Measurements from ENCODE around the gene SHLD2. TPM values are rescaled to one million over a fixed set of nuclear protein-coding genes. Genes with fewer than 3 reads are reported as not detected.

The SHLD2 gene
- total and polyA plus RNA-seq, 10 of the 15 experiments (the other 5 are each of a cell fraction or from before 2014, with no cell fraction given) = 24.5 to 45.3 (median 30.1) TPM

DNA sequence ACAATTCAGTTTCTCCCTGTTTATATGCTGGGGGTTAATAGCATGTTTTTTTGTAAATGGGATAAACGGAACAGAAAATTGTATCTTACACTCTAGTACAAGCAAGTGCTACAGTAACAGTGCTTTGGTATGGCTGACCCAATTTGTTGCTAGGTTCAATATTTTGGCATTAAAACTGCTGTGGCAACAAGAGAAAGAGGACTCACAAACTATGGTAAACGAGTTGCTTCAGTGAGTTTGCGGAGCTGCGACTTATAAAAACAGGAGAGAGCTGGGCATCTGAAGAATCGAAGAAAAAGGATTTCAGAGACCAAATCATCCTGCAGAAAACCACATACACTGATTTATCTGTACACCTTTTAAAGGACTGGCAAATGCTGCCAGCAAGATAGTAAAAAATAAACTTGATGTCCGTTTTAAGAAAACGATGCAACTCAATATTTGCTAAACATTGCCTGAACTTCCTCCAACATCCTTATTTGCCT, 2.6 kb upstream of the SHLD2 start (continued):
- no peak for TF ChIP-seq SMC3 (IDR thresholded peaks at IDR 0.05; ENCODE audit: borderline replicate concordance, low read length)
- no peak for TF ChIP-seq RBBP5 (conservative IDR thresholded peaks at IDR 0.05)
- no peak for TF ChIP-seq CHD2 (IDR thresholded peaks at IDR 0.05; ENCODE audit: borderline replicate concordance, low read depth, low read length)
- TF ChIP-seq, protein P1, sequence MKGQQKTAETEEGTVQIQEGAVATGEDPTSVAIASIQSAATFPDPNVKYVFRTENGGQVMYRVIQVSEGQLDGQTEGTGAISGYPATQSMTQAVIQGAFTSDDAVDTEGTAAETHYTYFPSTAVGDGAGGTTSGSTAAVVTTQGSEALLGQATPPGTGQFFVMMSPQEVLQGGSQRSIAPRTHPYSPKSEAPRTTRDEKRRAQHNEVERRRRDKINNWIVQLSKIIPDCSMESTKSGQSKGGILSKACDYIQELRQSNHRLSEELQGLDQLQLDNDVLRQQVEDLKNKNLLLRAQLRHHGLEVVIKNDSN (IDR thresholded peaks at IDR 0.05; ENCODE audit: borderline replicate concordance, extremely low read length, insufficient read depth, low read depth, low read length) = no peak

GRCh38 chr10:87092861-87093631, 2.0 kb upstream of the SHLD2 start:
- CTCF ChIA-PET = interaction anchor here (1.4 to 1.8 kb wide), 4 partner anchors 8 to 155 kb away, joined by 5 to 9 read pairs (median 6); no protein-coding TSS in a partner anchor
- RAD21 ChIA-PET (ENCODE audit: unreplicated experiment) = interaction anchor here (0.8 to 1.9 kb wide), 9 partner anchors 9 to 412 kb away, joined by 3 to 18 read pairs (median 4); partner anchors contain the start of gene MINPP1
- POLR2A ChIA-PET = interaction anchor here (0.5 to 3.0 kb wide), 4 partner anchors 17 to 200 kb away, joined by 3 to 7 read pairs (median 6); no protein-coding TSS in a partner anchor
- peak overlapping the region; percentile 90 for H3K9ac ChIP-seq (ENCODE audit: control insufficient read depth, insufficient read depth, low read length)
- H3K79me2 ChIP-seq (ENCODE audit: control insufficient read depth, insufficient read depth, low read length) = peaks cover 78% of the 10 kb centered on the region
- TSS peak; percentile 47 for BruUV-seq (replicated peaks)
- H3K9me3 ChIP-seq (replicated peaks; ENCODE audit: control insufficient read depth, insufficient read depth, low read length) = no peaks in the 10 kb centered on the region
- H3K4me1 ChIP-seq (ENCODE audit: control insufficient read depth, insufficient read depth, low read length) = no peaks in the 10 kb centered on the region; the same call in 1 of the 2 replicates
- H4K20me1 ChIP-seq (ENCODE audit: control insufficient read depth, insufficient read depth) = no peaks in the 10 kb centered on the region
- no peak overlapping the region for H2AFZ ChIP-seq (ENCODE audit: control insufficient read depth, low read depth, low read length)
- no peaks in the 10 kb centered on the region; a peak in 2 of 4 replicates for H3K36me3 ChIP-seq (ENCODE audit: control insufficient read depth in 2 of 2, insufficient read depth in 2 of 2, low read length in 1 of 2)
- FAIRE-seq (peak; percentile 62), DNase-seq (ENCODE audit: low read depth, low spot score) (peak; percentile 42), ATAC-seq (peak; percentile 9)
- SMC1A ChIA-PET (ENCODE audit: uncharacterized antibody, unreplicated experiment) = interaction anchor here (0.6 to 3.9 kb wide), 7 partner anchors 9 to 450 kb away, joined by 3 to 35 read pairs (median 4); no protein-coding TSS in a partner anchor
- H3K4me3 ChIP-seq = peak overlapping the region; percentile 79
- under 1% methylated on average over 9 of the region's 9 CpGs for WGBS (ENCODE audit: insufficient coverage, insufficient replicate concordance, low lambda C conversion rate, missing lambda C conversion rate)
- H3K27ac ChIP-seq (ENCODE audit: control insufficient read depth, insufficient read depth) = peak overlapping the region; percentile 90
- in situ Hi-C loops (cut with MboI) = no loop called here
- intact Hi-C loops (cut with micrococcal nuclease; ENCODE audit: unreplicated experiment) = loop anchor here (5.0 kb wide), 1 partner anchor 126 kb away; the partner anchor contains the start of gene ADIRF
- H3K4me2 ChIP-seq (ENCODE audit: control insufficient read depth, insufficient read depth) = peak overlapping the region; percentile 71
- H3K27me3 ChIP-seq (replicated peaks in 1 of 2; ENCODE audit: control insufficient read depth in 2 of 2, insufficient read depth in 2 of 2, low read length in 1 of 2) = no peaks in the 10 kb centered on the region
- TF ChIP-seq ZBTB4 (CRISPR knock-in tag; IDR thresholded peaks at IDR 0.05) (no peak), NKRF (conservative IDR thresholded peaks at IDR 0.05) (no peak)
- TF ChIP-seq, protein P2, sequence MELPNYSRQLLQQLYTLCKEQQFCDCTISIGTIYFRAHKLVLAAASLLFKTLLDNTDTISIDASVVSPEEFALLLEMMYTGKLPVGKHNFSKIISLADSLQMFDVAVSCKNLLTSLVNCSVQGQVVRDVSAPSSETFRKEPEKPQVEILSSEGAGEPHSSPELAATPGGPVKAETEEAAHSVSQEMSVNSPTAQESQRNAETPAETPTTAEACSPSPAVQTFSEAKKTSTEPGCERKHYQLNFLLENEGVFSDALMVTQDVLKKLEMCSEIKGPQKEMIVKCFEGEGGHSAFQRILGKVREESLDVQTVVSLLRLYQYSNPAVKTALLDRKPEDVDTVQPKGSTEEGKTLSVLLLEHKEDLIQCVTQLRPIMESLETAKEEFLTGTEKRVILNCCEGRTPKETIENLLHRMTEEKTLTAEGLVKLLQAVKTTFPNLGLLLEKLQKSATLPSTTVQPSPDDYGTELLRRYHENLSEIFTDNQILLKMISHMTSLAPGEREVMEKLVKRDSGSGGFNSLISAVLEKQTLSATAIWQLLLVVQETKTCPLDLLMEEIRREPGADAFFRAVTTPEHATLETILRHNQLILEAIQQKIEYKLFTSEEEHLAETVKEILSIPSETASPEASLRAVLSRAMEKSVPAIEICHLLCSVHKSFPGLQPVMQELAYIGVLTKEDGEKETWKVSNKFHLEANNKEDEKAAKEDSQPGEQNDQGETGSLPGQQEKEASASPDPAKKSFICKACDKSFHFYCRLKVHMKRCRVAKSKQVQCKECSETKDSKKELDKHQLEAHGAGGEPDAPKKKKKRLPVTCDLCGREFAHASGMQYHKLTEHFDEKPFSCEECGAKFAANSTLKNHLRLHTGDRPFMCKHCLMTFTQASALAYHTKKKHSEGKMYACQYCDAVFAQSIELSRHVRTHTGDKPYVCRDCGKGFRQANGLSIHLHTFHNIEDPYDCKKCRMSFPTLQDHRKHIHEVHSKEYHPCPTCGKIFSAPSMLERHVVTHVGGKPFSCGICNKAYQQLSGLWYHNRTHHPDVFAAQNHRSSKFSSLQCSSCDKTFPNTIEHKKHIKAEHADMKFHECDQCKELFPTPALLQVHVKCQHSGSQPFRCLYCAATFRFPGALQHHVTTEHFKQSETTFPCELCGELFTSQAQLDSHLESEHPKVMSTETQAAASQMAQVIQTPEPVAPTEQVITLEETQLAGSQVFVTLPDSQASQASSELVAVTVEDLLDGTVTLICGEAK (IDR thresholded peaks at IDR 0.05; ENCODE audit: borderline replicate concordance) = no peak

Measured in GM12878 (cell line).